ENCODE data around the gene RIOK1.
"Not testable (repeated sequence)": the region's sequence is repeated elsewhere in the genome, so short reads cannot be mapped to it uniquely, and the experiment has no call there.

Gene RIOK1

GRCh38 chr6:7442467-7442866 lies 52.9 kb downstream of the RIOK1 start:
- DNase-seq, result no peak

GRCh38 chr6:7445101-7445500 lies 55.5 kb downstream of the RIOK1 start:
- DNase-seq, result no peak

DNA sequence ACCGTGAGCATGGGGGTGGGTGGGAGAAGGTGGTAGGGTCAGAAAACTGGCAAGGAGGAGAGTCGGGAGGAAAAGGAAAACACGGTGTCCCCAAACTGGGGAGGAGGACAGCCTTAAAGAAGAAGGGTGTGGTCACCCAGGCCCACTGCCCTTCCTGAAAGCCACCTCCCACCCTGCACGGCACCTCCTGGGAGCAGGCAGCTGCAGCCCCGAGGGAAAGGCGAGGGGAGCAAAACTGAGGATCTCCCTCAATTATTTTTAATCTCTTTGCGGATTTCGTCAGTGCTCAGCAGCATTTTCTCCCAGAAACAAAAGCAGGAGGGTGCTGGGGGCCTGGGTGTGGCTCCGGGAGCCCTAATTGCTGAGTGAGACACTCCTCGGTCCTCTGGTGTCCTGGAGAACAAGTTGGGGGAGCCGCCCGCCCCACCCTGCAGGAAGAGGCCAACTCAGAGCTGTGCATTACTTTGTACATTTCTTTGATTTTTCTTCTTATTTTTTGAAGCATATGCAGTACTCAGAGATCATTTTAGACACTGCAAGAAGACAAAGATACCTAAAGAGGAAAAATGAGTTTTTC lies 56.4 kb downstream of the RIOK1 start:
- no peak for DNase-seq

DNA sequence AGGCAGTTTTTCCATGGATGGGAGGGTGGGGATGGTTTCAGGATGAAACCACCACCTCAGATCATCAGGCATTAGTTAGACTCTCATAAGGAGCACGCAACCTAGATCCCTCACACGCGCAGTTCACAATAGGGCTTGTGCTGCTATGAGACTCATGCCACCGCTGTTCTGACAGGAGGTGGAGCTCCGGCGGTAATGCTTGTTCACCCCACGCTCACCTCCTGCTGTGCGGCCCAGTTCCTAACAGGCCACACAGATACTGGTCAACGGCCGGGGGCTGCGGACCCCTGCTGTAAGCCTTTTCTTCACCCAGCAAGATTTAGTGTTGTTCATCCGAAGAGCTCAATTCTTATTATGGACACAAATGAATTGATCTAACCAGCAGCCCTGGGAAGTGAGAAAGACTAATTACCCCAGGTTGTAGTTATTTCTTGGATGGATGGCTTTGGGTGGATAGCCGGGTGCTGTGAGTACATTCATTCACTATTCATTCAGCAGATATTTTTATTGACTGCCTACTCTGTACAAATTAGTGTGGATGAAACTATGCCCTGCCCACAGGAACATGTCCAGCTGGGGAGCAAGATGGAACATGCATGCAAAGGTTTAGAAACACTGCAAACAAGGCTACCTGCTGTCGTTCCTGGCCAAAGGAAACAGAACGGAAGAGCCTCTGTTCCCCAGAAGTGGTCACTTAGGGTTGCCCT lies 57.2 kb downstream of the RIOK1 start:
- no peak for DNase-seq

DNA sequence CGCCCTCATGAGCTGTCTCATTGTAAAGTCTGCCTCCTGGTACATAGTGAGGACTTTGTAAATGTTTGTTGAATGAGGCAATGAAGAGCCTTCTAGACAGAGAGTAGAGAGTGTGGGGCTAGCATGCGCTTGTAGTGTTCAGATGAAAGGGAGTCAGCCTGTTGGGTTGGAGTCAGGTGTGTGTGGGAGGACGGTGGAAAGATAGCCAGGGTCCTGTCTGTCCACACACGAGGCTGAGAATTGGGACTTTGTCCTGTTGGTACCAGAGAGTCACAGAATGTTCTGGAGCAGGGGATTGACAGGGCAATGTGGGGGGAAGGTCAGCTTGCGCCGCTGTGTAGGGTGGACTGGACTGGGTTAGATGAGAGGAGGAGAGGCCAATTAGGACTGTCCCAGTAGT lies 58.6 kb downstream of the RIOK1 start:
- no peak for DNase-seq

DNA sequence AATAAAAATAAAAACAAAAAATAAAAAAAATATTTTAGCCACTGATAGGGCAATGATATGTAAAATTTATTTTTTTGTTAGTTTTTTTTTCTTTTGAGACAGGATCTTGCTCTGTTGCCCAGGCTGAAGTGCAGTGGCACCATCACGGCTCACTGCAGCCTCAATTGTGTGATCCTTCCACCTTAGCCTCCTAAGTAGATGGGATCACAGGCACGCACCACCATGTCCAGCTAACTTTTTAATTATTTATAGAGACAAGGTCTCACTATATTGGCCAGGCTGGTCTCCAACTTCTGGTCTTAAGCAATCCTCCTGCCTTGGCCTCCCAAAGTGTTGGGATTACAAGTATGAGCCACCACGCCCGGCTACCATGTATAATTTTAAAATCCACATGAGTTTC lies 59.4 kb downstream of the RIOK1 start:
- DNase-seq, result no peak

GRCh38 chr6:7451326-7451725 lies 61.7 kb downstream of the RIOK1 start:
- DNase-seq, result no peak

GRCh38 chr6:7452898-7453297 lies 63.3 kb downstream of the RIOK1 start:
- DNase-seq, result no peak

DNA sequence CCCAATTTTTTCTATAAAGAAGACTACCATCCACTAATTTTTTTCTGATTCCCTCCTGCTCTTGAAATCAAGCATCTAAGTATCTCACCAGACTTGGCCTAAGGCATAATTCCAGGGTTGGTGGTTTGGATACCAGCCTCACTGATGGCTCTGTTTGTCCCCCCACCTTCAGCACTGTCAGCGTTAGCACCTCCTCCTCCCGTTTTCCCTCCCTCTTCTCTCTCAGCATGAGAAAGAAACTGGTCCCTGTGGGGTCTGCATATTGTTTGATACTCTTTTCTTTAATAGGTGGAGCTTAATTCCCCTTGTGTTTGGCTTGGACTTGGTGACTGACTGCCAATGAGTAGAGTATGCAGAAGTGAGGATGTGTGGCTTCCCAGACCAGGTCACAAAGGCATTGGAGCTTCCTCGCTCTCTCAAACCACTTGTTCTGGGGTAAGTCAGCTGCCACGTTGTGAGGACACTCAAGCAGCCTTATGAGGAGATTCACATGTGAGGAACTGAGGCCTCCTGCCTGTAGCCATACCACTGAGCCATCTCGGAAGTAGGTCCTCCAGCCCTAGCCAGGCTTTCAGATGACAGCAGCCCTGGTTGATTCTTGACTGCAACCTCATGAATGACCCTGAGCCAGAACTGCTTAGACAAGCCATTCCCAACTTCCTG lies 65.2 kb downstream of the RIOK1 start:
- no peak for DNase-seq

GRCh38 chr6:7456302-7456701 lies 66.7 kb downstream of the RIOK1 start:
- not testable (repeated sequence) for DNase-seq

- no peak for DNase-seq
Observed at GRCh38 chr6:7461416-7461815, 71.8 kb downstream of the RIOK1 start.

- DNase-seq, result no peak
Observed at GRCh38 chr6:7463785-7464184, 74.2 kb downstream of the RIOK1 start.

- DNase-seq, result no peak
Observed at GRCh38 chr6:7467007-7467897, 77.6 kb downstream of the RIOK1 start.
